GM23338 (cell line): ENCODE data around the gene PDSS2. TPM values are rescaled to one million over a fixed set of nuclear protein-coding genes. Genes with fewer than 3 reads are reported as not detected.
"Not testable (repeated sequence)": the region's sequence is repeated elsewhere in the genome, so short reads cannot be mapped to it uniquely, and the experiment has no call there.

Experiments
- ATAC-seq: fragments of 200-7000 bp; cut with Tn5 transposase; 3 replicates; pipeline ENCODE4 v1.9.1; 2020
- DNase-seq: peaks from one replicate; pipeline ENCODE4 v3.0.0-alpha.2; 2015; ENCODE audit warnings: low spot score
- H2AFZ ChIP-seq: fragments of 200-600 bp; sonication (generic); 2 replicates; pipeline ENCODE4 v1.8.0; 2016; ENCODE audit warnings: antibody characterized with exemption, mild to moderate bottlenecking, moderate library complexity
- H3F3A ChIP-seq: fragments of 200-600 bp; sonication (generic); replicated peaks from 2 replicates; pipeline ENCODE4 v1.8.0; 2017; ENCODE audit warnings: antibody characterized with exemption, mixed run types, low read depth
- H3K27ac ChIP-seq: fragments of 200-600 bp; sonication (generic); 2 replicates; pipeline ENCODE4 v1.6.1; 2016; ENCODE audit warnings: low read depth
- H3K27me3 ChIP-seq: fragments of 200-600 bp; sonication (generic); 2 replicates; pipeline ENCODE4 v1.8.0; 2016; ENCODE audit warnings: mild to moderate bottlenecking, mixed run types, moderate library complexity; ENCODE audit not compliant: insufficient read depth
- H3K36me3 ChIP-seq: fragments of 200-600 bp; sonication (generic); 2 replicates; pipeline ENCODE4 v1.8.0; 2016; ENCODE audit warnings: mild to moderate bottlenecking; ENCODE audit not compliant: insufficient read depth
- H3K4me1 ChIP-seq: fragments of 200-600 bp; sonication (generic); 2 replicates; pipeline ENCODE4 v1.8.0; 2016; ENCODE audit warnings: mild to moderate bottlenecking, moderate library complexity; ENCODE audit not compliant: insufficient read depth
- H3K4me2 ChIP-seq: fragments of 200-600 bp; sonication (generic); 2 replicates; pipeline ENCODE4 v1.7.1; 2017; ENCODE audit warnings: mixed run types
- H3K4me3 ChIP-seq: fragments of 200-600 bp; sonication (generic); 2 replicates; pipeline ENCODE4 v1.6.1; 2016; ENCODE audit warnings: mixed run types
- H3K79me2 ChIP-seq: fragments of 200-600 bp; sonication (generic); replicated peaks from 2 replicates; pipeline ENCODE4 v1.8.0; 2017; ENCODE audit warnings: mild to moderate bottlenecking; ENCODE audit not compliant: insufficient read depth
- H3K9me2 ChIP-seq: fragments of 200-600 bp; sonication (generic); 2 replicates; pipeline ENCODE4 v1.8.0; 2017; ENCODE audit not compliant: insufficient read depth
- H4K20me1 ChIP-seq: fragments of 200-600 bp; sonication (generic); replicated peaks from 2 replicates; pipeline ENCODE4 v1.8.0; 2017; ENCODE audit warnings: mild to moderate bottlenecking; ENCODE audit not compliant: insufficient read depth
- H3K27ac Mint-ChIP-seq: 2 replicates; pipeline ENCODE4 v1.8.0; 2020; ENCODE audit warnings: inconsistent platforms, mild to moderate bottlenecking, moderate library complexity, mixed read lengths
- H3K27me3 Mint-ChIP-seq: 3 replicates; pipeline ENCODE4 v1.8.0; 2022; ENCODE audit warnings: low read depth, mild to moderate bottlenecking, moderate library complexity, mixed read lengths, inconsistent platforms; ENCODE audit not compliant: insufficient read depth, poor library complexity
- H3K36me3 Mint-ChIP-seq: 3 replicates; pipeline ENCODE4 v1.8.0; 2021; ENCODE audit warnings: low read depth, mild to moderate bottlenecking, inconsistent platforms, moderate library complexity, mixed read lengths
- H3K4me1 Mint-ChIP-seq: 3 replicates; pipeline ENCODE4 v1.8.0; 2020; ENCODE audit warnings: mild to moderate bottlenecking, inconsistent platforms, mixed read lengths
- H3K4me3 Mint-ChIP-seq: 3 replicates; pipeline ENCODE4 v1.8.0; 2021; ENCODE audit warnings: moderate library complexity, mild to moderate bottlenecking, inconsistent platforms, mixed read lengths
- H3K9me3 Mint-ChIP-seq: 3 replicates; pipeline ENCODE4 v1.8.0; 2020; ENCODE audit warnings: moderate library complexity, mild to moderate bottlenecking, inconsistent platforms, mixed read lengths
- EZH2phosphoT487 ChIP-seq: fragments of 200-600 bp; sonication (generic); IDR thresholded peaks from one replicate; pipeline ENCODE4 v1.8.1; 2018; ENCODE audit warnings: antibody characterized with exemption; ENCODE audit not compliant: unreplicated experiment
- POLR2AphosphoS5 ChIP-seq: IDR thresholded peaks from 2 replicates; pipeline ENCODE4 v1.6.1; 2016; ENCODE audit warnings: antibody characterized with exemption, low read depth
- ZNF331 ChIP-seq: fragments of 250-450 bp; sonication (Bioruptor Pico); IDR thresholded peaks from 2 replicates; pipeline ENCODE4 v1.5.0; 2020; ENCODE audit warnings: low read depth, mild to moderate bottlenecking, moderate library complexity
- ZNF462 ChIP-seq: fragments of 250-450 bp; sonication (Bioruptor Pico); IDR thresholded peaks from 2 replicates; pipeline ENCODE4 v1.5.0; 2020; ENCODE audit warnings: mild to moderate bottlenecking, moderate library complexity
- polyA plus RNA-seq: library from polyadenylated mRNA; unstranded; fragments of >200 nt; fragmentation: Nextera tagmentation; extraction: Ambion mirVana; gene quantifications from 2 replicates; pipeline ENCODE4 v1.2.1, GENCODE V29; 2016
- total RNA-seq: library from RNA; depleted of rRNA; stranded (reverse); fragments of >200 nt; shearing (Covaris generic); gene quantifications from 2 replicates; pipeline ENCODE4 v1.2.3, GENCODE V29; 2014

Gene PDSS2
- total and polyA plus RNA-seq, 2 experiments from 2014 or later = 7.3 to 16.7 TPM

GRCh38 chr6:107479089-107479690 lies 19.8 kb upstream of the PDSS2 start (continued):
- TF ChIP-seq ZNF462 (CRISPR knock-in tag) (no peak), ZNF331 (CRISPR knock-in tag) (no peak), POLR2AphosphoS5 (no peak), EZH2phosphoT487 (no peak)

GRCh38 chr6:107475826-107476225 lies 16.5 kb upstream of the PDSS2 start:
- not testable (repeated sequence) for H3K4me2 ChIP-seq, H3K4me1 ChIP-seq, ATAC-seq, H3K79me2 ChIP-seq, H3K27ac ChIP-seq, H3K36me3 ChIP-seq, H3K36me3 Mint-ChIP-seq, H3K9me2 ChIP-seq, DNase-seq, H3K27me3 Mint-ChIP-seq, H3K4me3 Mint-ChIP-seq, H4K20me1 ChIP-seq, H2AFZ ChIP-seq, H3F3A ChIP-seq, H3K27ac Mint-ChIP-seq, H3K27me3 ChIP-seq, H3K4me3 ChIP-seq, H3K9me3 Mint-ChIP-seq
- H3K4me1 Mint-ChIP-seq = peaks cover 14% of the 10 kb centered on the region

- not testable (repeated sequence) for H4K20me1 ChIP-seq, H2AFZ ChIP-seq, ATAC-seq, H3K36me3 Mint-ChIP-seq, H3K27ac Mint-ChIP-seq, H3K4me3 Mint-ChIP-seq, H3K9me3 Mint-ChIP-seq, H3F3A ChIP-seq, H3K9me2 ChIP-seq, H3K4me1 ChIP-seq, H3K79me2 ChIP-seq, DNase-seq, H3K4me2 ChIP-seq, H3K27ac ChIP-seq, H3K36me3 ChIP-seq, H3K4me3 ChIP-seq, H3K27me3 Mint-ChIP-seq, H3K27me3 ChIP-seq
- H3K4me1 Mint-ChIP-seq = peaks cover 14% of the 10 kb centered on the region
Measured at GRCh38 chr6:107475360-107475759, 16.0 kb upstream of the PDSS2 start.
